GM19372 (cell line): ENCODE results near the gene RNF151.
A peak's percentile ranks its signal among the peaks of the same experiment; 100 is the strongest.
"Not testable (repeated sequence)": the region's sequence is repeated elsewhere in the genome, so short reads cannot be mapped to it uniquely, and the experiment has no call there.

ENCODE experiments used
- ATAC-seq: cut with Tn5 transposase; IDR thresholded peaks from one replicate; pipeline ENCODE4 v1.9.1; 2021; ENCODE audit warnings: mild to moderate bottlenecking, low read depth, moderate library complexity; ENCODE audit not compliant: unreplicated experiment

Gene RNF151

DNA sequence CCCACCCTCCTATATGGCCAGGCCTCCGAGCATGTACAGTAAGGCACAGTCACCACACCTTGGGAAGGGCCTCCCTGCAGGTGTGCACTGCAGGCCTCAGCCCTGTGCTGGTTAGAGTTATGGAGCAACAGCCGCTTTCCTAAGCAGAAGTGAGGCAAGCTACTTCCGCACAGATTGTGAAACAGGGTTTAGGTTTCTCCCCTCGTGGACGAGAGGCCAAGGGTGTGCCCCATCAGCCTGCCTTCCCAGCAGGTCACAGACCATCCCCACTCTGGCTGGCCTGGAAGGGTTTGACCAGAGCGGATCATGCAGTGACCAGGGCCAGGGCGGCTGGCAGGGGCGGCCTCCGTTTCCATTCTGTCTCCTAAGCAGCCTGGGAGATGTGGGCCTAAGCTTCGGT is 28.3 kb upstream of the RNF151 start:
- no peak for ATAC-seq

DNA sequence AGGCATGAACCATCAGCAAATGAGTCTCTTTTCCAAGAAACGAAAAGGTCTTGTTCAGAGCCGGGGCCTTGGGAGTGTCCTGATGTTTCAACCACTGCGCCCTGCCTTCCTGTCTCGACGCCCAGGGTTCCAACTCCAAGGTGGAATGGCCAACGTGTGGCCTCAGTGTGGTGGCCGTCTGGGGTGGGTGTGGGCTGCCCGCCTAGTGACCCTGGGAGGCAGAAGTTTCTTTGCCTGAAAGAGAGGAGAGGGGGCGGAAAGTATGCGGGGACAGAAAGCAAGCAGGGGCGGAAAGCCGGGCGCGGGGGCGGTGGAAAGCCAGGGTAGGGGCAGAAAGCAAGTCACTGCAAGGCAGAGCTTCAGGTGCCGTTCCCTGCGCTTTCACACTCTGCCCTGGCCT is 27.7 kb upstream of the RNF151 start:
- no peak for ATAC-seq

GRCh38 chr16:1939833-1940232 is 26.8 kb upstream of the RNF151 start:
- not testable (repeated sequence) for ATAC-seq

GRCh38 chr16:1940273-1941161 is 26.1 kb upstream of the RNF151 start:
- no peak for ATAC-seq

DNA sequence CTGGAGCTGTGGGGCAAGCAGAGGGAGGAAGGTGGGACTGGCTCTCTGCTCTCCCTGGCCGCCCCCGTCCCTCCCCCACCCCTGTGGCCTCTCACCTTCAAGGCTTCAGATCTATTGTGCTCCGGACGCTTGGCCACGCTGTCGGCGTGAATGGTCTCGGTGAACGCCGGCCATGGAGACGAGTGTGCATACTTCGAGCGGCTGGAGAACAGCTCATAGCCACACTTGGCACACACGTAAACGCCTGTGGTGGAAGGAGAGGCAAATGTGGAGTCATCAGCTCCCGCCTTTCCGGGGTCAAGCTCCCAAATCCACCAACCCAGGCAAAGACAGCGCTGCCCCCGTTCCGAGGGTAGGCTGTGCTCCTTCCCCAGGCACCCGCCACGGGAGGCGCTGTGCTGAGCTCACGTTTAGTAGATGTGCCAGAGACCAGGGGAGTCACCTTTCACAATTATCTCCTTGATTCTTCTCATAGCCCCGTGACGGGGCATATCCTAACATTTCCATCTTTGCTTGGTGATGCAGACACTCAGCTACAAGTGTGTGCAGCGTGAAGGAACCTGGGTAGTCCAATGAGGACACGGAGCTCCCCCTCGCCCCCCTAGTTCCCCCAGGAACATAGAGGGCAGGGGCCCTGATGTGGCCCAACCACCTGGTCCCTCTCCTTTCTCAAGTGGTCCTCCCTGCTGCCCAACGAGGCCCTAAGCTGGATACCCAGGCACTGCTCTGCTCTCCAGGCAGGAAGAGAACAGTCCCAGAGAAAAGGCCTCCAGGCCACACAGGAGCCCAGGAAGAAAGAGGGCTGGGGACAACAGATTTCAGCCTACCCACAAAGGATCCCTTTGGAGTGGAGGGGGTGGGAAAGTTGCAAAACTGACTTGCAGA is 25.3 kb upstream of the RNF151 start:
- ATAC-seq: no peak

GRCh38 chr16:1942047-1942809 is 24.4 kb upstream of the RNF151 start:
- no peak for ATAC-seq

DNA sequence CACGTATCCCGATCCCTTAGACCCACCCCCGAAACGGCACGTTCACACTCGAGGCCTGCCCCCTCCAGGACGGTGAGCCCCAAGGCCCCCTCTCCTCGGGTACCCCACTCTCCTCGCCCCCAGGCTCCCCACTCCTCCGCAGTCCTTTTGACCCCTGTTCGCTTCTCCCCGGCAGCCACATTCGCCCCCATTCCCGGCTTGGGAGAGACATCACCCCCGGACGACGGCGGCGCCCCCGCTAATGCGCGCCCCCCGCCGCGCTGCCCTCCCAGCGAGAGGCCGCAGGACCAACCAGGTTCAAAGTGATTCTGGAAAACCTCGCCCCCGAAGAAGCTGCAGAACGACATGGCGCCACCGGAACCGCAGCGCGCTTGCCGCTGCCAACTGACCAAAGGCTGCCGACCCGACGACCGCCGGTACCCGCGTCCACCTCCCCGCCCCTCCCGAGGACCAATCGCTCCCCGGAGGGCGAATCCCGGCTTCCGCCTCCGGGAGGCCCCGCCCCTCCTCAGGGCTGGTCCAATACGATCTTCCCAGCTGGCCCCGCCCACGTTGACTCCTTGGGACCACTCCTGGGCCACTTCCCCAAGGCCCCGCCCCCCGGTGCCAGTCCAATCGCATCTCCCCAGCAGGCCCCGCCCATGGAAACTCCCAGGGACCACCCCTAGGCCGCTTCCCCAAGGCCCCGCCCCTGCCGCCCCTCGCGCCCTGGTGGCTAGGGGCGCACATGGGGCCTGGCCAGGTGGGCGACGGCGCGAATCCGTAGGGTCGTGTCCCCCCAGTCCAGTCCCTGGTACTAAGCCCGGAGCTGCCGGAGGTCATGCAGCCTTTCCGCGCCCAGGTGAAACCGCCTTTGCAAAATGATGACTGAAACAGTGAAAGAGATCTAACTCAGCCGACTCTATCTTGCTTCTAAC is 23.6 kb upstream of the RNF151 start, which contains the start of gene MSRB1:
Gene MSRB1, minus strand, starts transcription at position 390 of the 917 bp plus-strand sequence. Its CDS starts 43 bp downstream, at position 347.
- ATAC-seq: peak; percentile 93

- ATAC-seq: no peak
Observed at GRCh38 chr16:1944612-1945199, 21.9 kb upstream of the RNF151 start.

DNA sequence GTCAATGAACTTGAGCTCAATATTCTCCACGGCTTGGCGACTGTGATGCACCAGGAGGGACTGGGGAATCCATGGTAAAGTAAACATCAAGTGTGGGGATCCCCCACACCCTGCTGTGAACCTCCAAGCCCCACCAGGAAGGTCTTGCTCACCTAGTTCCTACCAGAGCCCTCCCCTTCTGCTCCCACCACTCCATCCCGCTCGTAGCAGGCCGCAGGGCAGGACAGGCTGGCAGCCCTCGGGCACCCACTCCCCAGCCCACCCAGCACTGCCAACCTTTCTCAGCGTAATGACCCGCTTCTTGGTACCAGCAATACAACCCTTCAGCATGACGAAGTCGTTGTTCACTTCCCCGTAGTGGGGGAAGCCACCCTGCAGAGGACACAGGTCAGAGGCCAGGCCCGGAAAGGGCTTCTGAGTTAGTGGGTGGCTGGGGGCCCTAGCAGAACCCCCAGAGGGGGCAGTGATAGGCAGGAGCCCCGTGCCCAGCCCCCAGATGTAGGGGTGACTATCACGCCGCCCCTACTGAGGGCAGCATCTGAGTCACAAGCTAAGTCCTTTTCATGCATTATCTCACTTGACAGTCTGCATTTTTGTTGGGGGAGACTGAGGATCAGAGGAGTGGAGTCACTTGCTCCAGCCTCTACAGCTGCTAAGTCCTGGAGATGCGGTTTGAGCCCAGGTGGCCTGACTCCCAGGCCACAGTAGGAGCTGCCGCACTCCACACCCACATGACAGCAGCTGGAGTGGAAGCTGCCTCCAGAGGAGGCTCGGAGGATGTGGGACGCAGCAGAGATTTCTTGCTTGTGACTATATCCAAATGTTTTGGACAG is 20.9 kb upstream of the RNF151 start:
- no peak for ATAC-seq

GRCh38 chr16:1946495-1947368 is 19.9 kb upstream of the RNF151 start:
- no peak for ATAC-seq

DNA sequence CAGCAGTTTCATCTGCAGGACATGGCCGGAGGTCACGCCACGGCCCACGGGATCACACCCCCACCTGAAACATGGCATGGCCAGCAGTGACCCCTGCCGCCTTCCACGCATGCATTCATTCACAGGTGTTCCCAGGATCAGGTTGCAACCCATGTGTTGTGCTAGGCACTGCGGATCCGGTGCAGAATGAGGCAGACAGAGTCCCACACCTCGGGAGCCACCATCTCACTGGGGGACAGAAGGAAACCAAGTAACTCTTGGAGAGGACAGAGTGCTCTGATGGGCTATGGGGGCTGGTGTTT is 19.3 kb upstream of the RNF151 start:
- ATAC-seq: no peak

DNA sequence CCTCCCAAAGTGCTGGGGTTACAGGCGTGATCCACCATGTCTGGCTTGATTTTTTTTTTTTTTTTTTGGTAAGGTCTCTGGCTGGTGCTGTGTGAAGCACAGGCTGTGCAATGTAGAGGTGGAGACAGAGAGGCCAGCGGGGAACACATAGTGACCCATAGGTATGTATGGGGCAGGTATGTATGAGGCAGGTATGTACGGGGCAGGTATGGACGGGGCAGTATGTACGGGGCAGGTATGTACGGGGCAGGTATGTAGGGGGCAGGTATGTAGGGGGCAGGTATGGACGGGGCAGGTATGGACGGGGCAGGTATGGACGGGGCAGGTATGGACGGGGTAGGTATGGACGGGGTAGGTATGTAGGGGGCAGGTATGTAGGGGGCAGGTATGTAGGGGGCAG is 17.1 kb upstream of the RNF151 start:
- no peak for ATAC-seq

- no peak for ATAC-seq
Observed at GRCh38 chr16:1950047-1950446, 16.6 kb upstream of the RNF151 start.

DNA sequence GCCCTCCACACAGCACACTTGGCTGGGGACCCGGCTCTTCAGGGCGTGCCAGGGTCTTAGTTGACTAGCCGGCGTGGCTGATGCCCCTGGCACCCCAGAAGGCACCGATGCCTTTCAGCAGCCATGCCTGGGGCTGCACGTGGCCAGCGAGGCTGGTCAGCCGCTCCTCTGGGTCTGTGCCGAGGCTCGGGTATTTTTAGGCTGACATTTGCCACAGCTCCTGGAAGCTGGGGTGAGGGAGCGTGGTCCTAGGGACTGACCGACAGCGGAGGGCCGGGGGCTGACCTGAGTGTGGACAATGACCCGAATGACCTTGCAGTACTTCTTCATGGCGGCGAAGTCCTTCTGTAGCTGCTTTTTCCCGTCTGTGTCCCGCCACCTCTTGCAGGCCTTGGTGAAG is 16.1 kb upstream of the RNF151 start:
- no peak for ATAC-seq

DNA sequence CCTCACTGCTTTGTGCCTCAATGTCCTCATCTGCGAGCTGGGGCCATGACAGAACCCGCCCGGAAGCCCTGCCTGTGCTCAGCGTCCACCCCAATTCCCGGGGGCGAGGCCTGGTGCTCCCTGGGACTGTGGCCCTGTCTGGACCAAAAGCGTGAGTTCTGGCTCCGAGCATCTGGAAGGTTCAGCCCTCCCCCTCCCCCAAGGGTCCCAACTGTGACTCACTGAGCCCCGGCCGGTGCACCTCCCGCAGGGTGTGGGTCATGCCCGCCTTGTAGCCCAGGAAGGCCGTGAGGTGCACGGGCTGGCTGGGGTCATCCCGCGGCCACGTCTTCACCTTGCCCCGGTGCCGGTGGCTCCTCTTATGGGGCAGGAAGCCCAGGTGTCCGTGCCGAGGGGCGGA is 12.9 kb upstream of the RNF151 start:
- ATAC-seq: no peak

DNA sequence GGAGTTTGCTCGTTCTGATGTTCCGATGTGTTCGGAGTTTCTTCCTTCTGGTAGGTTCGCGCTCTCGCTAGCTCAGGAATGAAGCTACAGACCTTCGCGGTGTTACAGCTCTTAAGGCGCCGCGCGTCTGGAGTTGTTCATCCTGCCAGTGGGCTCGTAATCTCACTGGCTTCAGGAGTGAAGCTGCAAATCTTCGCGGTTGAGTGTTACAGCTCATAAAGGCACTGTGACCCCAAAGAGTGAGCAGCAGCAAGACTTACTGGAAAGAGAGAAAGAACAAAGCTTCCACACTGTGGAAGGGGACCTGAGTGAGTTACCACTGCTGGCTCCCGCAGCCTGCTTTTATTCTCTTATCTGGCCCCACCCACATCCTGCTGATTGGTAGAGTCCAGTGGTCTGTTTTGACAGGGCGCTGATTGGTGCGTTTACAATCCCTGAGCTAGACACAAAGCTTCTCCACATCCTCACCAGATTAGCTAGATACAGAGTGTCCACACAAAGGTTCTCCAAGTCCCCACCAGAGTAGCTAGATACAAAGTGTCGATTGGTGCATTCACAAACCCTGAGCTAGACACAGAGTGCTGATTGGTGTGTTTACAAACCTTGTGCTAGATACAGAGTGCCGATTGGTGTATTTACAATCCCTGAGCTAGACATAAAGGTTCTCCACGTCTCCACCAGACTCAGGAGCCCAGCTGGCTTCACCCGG is 9.1 kb upstream of the RNF151 start:
- ATAC-seq: not testable (repeated sequence)

DNA sequence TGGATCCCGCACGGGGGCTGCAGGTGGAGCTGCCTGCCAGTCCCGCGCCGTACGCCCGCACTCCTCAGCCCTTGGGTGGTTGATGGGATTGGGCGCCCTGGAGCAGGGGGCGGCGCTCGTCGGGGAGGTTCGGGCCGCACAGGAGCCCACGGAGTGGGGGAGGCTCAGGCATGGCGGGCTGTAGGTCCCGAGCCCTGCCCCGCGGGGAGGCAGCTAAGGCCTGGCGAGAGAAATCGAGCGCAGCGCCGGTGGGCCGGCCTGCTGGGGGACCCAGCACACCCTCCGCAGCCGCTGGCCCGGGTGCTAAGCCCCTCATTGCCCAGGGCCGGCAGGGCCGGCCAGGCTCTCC is 8.5 kb upstream of the RNF151 start:
- not testable (repeated sequence) for ATAC-seq
